GM21515 (cell line): ENCODE data around the gene MEF2C.

Experiments used
- ATAC-seq: cut with Tn5 transposase; IDR thresholded peaks from one replicate; pipeline ENCODE4 v1.9.1; 2021; ENCODE audit not compliant: unreplicated experiment

Gene MEF2C

GRCh38 chr5:88830567-88830966, 52.4 kb downstream of the MEF2C start:
- peak; percentile 30 for ATAC-seq

GRCh38 chr5:88829775-88830174, 53.2 kb downstream of the MEF2C start:
- ATAC-seq: no peak

- no peak for ATAC-seq
Measured at GRCh38 chr5:88829054-88829453, 53.9 kb downstream of the MEF2C start.

GRCh38 chr5:88827997-88828396, 55.0 kb downstream of the MEF2C start:
- ATAC-seq: no peak

- ATAC-seq: peak; percentile 69
Measured at GRCh38 chr5:88826646-88827585, 56.1 kb downstream of the MEF2C start.

GRCh38 chr5:88825584-88826315, 57.2 kb downstream of the MEF2C start:
- ATAC-seq: no peak

GRCh38 chr5:88824892-88825583, 57.9 kb downstream of the MEF2C start:
- no peak for ATAC-seq

GRCh38 chr5:88824141-88824540, 58.8 kb downstream of the MEF2C start:
- no peak for ATAC-seq

- ATAC-seq: no peak
Measured at GRCh38 chr5:88823201-88823600, 59.8 kb downstream of the MEF2C start.

GRCh38 chr5:88821161-88821560, 61.8 kb downstream of the MEF2C start:
- ATAC-seq: no peak

GRCh38 chr5:88820581-88820980, 62.4 kb downstream of the MEF2C start:
- ATAC-seq: no peak

GRCh38 chr5:88819301-88819999, 63.5 kb downstream of the MEF2C start:
- ATAC-seq: no peak

- ATAC-seq: no peak
Measured at GRCh38 chr5:88818296-88818695, 64.7 kb downstream of the MEF2C start.

GRCh38 chr5:88816195-88816594, 66.8 kb downstream of the MEF2C start:
- ATAC-seq: no peak

- no peak for ATAC-seq
Measured at GRCh38 chr5:88815050-88815789, 67.8 kb downstream of the MEF2C start.

GRCh38 chr5:88813805-88814575, 69.0 kb downstream of the MEF2C start:
- no peak for ATAC-seq

GRCh38 chr5:88813244-88813643, 69.7 kb downstream of the MEF2C start:
- no peak for ATAC-seq

- ATAC-seq: no peak
Measured at GRCh38 chr5:88808153-88808552, 74.8 kb downstream of the MEF2C start.

- ATAC-seq: no peak
Measured at GRCh38 chr5:88807327-88807726, 75.7 kb downstream of the MEF2C start.
